Panc1 (cell line): ENCODE measurements around the gene PTPN4. TPM values are rescaled to one million over a fixed set of nuclear protein-coding genes. Genes with fewer than 3 reads are reported as not detected.

Experiments used
- ATAC-seq: fragments of 200-7000 bp; cut with Tn5 transposase; 2 replicates; pipeline ENCODE4 v1.9.1; 2020; ENCODE audit warnings: mild to moderate bottlenecking, moderate library complexity
- BruUV-seq: library from RNA; stranded (reverse); fragments of 400-500 nt; replicated peaks from 2 replicates; lab custom pipeline; 2021; lab: Mats Ljungman, UMichigan
- CTCF ChIA-PET: fragments of 300-600 bp; sonication (Branson Sonifier 250); formaldehyde crosslinking; loops from one replicate; lab custom pipeline; 2022; ENCODE audit warnings: antibody characterized with exemption; lab: Charles Lee
- POLR2A ChIA-PET: fragments of 300-600 bp; sonication (Branson Sonifier 250); formaldehyde crosslinking; loops from one replicate; lab custom pipeline; 2022; ENCODE audit warnings: antibody characterized with exemption; lab: Charles Lee
- DNase-seq: peaks from one replicate; pipeline ENCODE4 v3.0.0-alpha.2; 2010; ENCODE audit warnings: low read depth, low spot score
- H3K27ac ChIP-seq: 2 replicates; pipeline ENCODE4 v1.5.1; 2011; ENCODE audit warnings: mild to moderate bottlenecking, low read length, inconsistent platforms
- H3K27me3 ChIP-seq: fragments of 200-500 bp; sonication (Bioruptor generic); 2 replicates; pipeline ENCODE4 v1.6.0; 2014; ENCODE audit warnings: low read length, inconsistent platforms; ENCODE audit not compliant: control insufficient read depth, insufficient read depth
- H3K36me3 ChIP-seq: fragments of 200-500 bp; sonication (Bioruptor generic); 2 replicates; pipeline ENCODE4 v1.5.1; 2014; ENCODE audit warnings: inconsistent platforms, mild to moderate bottlenecking, low read length, moderate library complexity; ENCODE audit not compliant: control insufficient read depth, insufficient read depth
- H3K4me1 ChIP-seq: 2 replicates; pipeline ENCODE4 v1.5.1; 2011; ENCODE audit warnings: inconsistent platforms, mild to moderate bottlenecking, low read length, moderate library complexity; ENCODE audit not compliant: control insufficient read depth, insufficient read depth
- H3K4me3 ChIP-seq, 2 experiments: 2 replicates each; pipeline ENCODE4 v1.5.1; 2011 to 2012; ENCODE audit warnings: low read depth in 2 of 2, low read length in 2 of 2, mild to moderate bottlenecking in 2 of 2, inconsistent platforms in 1 of 2, moderate library complexity in 1 of 2
- H3K9me3 ChIP-seq: fragments of 200-500 bp; sonication (Bioruptor generic); 2 replicates; pipeline ENCODE4 v1.5.1; 2014; ENCODE audit warnings: low read depth, mild to moderate bottlenecking, inconsistent platforms, low read length, moderate library complexity; ENCODE audit not compliant: control insufficient read depth, insufficient read depth
- CTCF ChIP-seq: fragments of 450-650 bp; IDR thresholded peaks from 2 replicates; pipeline ENCODE4 v1.5.1; 2017; ENCODE audit warnings: mild to moderate bottlenecking
- POLR2AphosphoS5 ChIP-seq: IDR thresholded peaks from 2 replicates; pipeline ENCODE4 v1.6.1; 2012; ENCODE audit warnings: mild to moderate bottlenecking, low read depth, low read length, moderate library complexity
- REST ChIP-seq, 2 experiments: IDR thresholded peaks; 2 replicates each; pipeline ENCODE4 v1.6.1; 2011 to 2012; ENCODE audit warnings: low read depth in 2 of 2, control low read depth in 1 of 2, low read length in 1 of 2, mild to moderate bottlenecking in 1 of 2, moderate library complexity in 1 of 2; ENCODE audit not compliant: insufficient read depth in 1 of 2
- SIN3A ChIP-seq: IDR thresholded peaks from 2 replicates; pipeline ENCODE4 v1.6.1; 2012; ENCODE audit warnings: low read depth, mild to moderate bottlenecking, low read length, moderate library complexity, borderline replicate concordance; ENCODE audit not compliant: insufficient read depth
- TCF7L2 ChIP-seq: IDR thresholded peaks from 2 replicates; pipeline ENCODE4 v1.6.1; 2011; ENCODE audit warnings: mild to moderate bottlenecking, low read depth, low read length, inconsistent platforms
- in situ Hi-C: cut with HindIII; loops from 2 replicates; pipeline ENCODE4 v1.10.0; 2016; ENCODE audit warnings: low sequenced_read_pairs, low pct_unique_long_range_greater_than_20kb
- intact Hi-C: fragments of 100-400 bp; cut with micrococcal nuclease; formaldehyde crosslinking; loops from one replicate; pipeline ENCODE4 v1.10.0; 2022; ENCODE audit not compliant: unreplicated experiment
- total RNA-seq: library from RNA; stranded (reverse); gene quantifications from one replicate; pipeline ENCODE4 v1.2.1, GENCODE V29; 2021; ENCODE audit not compliant: unreplicated experiment

Gene PTPN4
- total RNA-seq, 1 experiment from 2014 or later, result 45.9 TPM

DNA sequence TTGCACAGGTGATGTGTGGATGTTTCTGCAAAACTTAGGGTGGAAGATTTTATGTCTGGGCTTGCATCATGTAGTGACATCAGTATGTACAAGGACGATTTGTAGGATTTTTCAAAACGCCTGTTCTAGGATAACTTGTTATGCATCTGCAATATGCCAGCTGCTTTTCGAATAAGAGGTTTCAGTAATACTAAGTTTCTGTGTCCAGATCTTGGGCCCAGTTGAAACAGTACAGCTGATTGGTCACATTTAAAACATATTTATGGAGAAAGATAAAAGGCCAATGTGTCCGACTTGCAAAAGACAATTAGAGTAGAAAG is 1.2 kb downstream of the PTPN4 start:
- intact Hi-C loops (loop anchor here (5.0 kb wide), 1 partner anchor 61 kb away; no protein-coding TSS in a partner anchor), in situ Hi-C loops (no loop called here)
- no peaks in the 10 kb centered on the region for H3K9me3 ChIP-seq
- peak overlapping the region; percentile 96 for H3K27ac ChIP-seq
- H3K4me1 ChIP-seq, result peaks cover 26% of the 10 kb centered on the region
- no peaks in the 10 kb centered on the region for H3K27me3 ChIP-seq
- ATAC-seq (no peak), DNase-seq (no peak)
- peak overlapping the region; percentile 72 to 92 for H3K4me3 ChIP-seq
- ChIA-PET CTCF (no interaction called here), POLR2A (interaction anchor here (0.7 kb wide), 1 partner anchor 58 kb away, joined by 13 read pairs; no protein-coding TSS in a partner anchor)
- TF ChIP-seq CTCF, result no peak
- TF ChIP-seq TCF7L2, result peak; percentile 47; the same call in 1 of the 2 replicates
- peaks cover 3% of the 10 kb centered on the region; the same call in 1 of the 2 replicates for H3K36me3 ChIP-seq
- BruUV-seq, result TSS peak; percentile 63

- TF ChIP-seq CTCF (no peak), POLR2AphosphoS5 (no peak)
- Histone ChIP-seq H3K27ac (no peak overlapping the region), H3K27me3 (no peaks in the 10 kb centered on the region), H3K4me3 (no peak overlapping the region), H3K4me1 (peaks cover 34% of the 10 kb centered on the region), H3K9me3 (no peaks in the 10 kb centered on the region), H3K36me3 (peaks cover 3% of the 10 kb centered on the region; the same call in 1 of the 2 replicates)
- ChIA-PET POLR2A (interaction anchor here (0.6 kb wide), 1 partner anchor 16 kb away, joined by 3 read pairs; no protein-coding TSS in a partner anchor), CTCF (no interaction called here)
- DNase-seq (no peak), ATAC-seq (no peak)
- intact Hi-C loops, result loop anchor here (5.0 kb wide), 1 partner anchor 57 kb away; no protein-coding TSS in a partner anchor
- BruUV-seq, result no TSS peak
- in situ Hi-C loops, result no loop called here
These were observed 5.1 kb downstream of the PTPN4 start for GRCh38 chr2:119764832-119765231.

DNA sequence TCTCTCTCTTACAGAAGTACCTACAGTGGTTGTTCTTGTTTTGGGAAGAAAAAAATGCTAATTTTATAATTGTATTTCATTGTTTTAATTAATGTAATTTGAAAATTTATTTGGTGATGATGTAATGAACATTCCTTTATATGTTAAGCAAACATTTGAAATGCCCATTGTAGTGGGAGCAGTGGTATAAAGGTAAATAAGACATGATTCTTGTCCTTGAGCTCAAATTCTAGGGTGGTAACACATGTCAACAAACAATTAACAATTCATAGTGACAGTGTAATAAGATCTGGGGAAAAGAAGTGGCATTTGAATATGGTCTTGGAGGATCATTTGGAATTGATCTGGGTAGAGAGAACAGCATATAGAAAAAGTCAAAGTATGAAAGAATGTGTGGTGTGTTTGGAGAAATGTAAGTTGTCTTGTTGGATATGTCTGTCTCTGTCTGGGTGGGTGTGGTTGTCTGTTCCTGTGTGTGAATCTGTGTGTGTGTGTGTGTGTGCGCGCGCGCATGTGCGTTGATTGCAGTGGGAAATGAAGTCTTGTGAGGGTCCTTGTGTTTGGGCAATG is 5.8 kb downstream of the PTPN4 start:
- no peak for TF ChIP-seq TCF7L2
- no peak for TF ChIP-seq POLR2AphosphoS5
- no peak for TF ChIP-seq SIN3A
- TF ChIP-seq REST (IDR thresholded peaks at IDR 0.05; ENCODE audit: insufficient read depth in 1 of 2, low read depth in 2 of 2, low read length in 1 of 2), result no peak
- TF ChIP-seq CTCF, result no peak
- H3K9me3 ChIP-seq, result no peaks in the 10 kb centered on the region
- no peaks in the 10 kb centered on the region for H3K27me3 ChIP-seq
- ATAC-seq, result no peak
- ChIA-PET CTCF (no interaction called here), POLR2A (no interaction called here)
- no peak overlapping the region for H3K4me3 ChIP-seq
- BruUV-seq, result no TSS peak
- no peak overlapping the region for H3K27ac ChIP-seq
- no peak for DNase-seq
- H3K4me1 ChIP-seq, result peaks cover 34% of the 10 kb centered on the region
- in situ Hi-C loops, result no loop called here
- peaks cover under 1% of the 10 kb centered on the region; the same call in 1 of the 2 replicates for H3K36me3 ChIP-seq
- intact Hi-C loops, result no loop called here
